NOMO-1 (cell line): ENCODE results near the gene TRIM73.
"Not testable (repeated sequence)": the region's sequence is repeated elsewhere in the genome, so short reads cannot be mapped to it uniquely, and the experiment has no call there.

Experiments used
- DNase-seq, 2 experiments: peaks; one replicate each; lab custom pipeline; 2025; ENCODE audit not compliant: unreplicated experiment in 2 of 2; lab: John Stamatoyannopoulos, UW

TRIM73 gene

DNA sequence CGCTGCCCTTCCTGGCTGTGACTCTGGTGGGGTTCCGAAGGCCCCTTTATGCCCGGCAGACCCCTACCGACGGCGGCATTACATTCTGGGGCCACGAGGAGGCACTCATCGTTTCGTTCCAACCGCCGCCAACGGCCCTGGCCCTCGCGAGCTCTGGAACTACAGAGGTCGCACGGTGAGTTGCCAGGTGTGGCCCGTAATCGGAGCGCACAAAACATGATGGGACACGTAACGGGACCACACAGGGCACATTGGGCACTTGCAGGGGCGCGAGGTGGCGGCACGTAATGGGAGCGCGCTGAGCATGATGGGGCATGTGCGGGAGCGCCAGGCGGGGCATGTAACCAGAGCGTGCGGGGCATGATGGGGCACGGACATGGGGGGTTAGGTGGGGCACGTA is at the start of gene TRIM73:
TSS of gene TRIM73 (plus strand) at position 301 of the 400 bp plus-strand sequence. CDS start 3,305 bp downstream, outside the sequence.
- DNase-seq: not testable (repeated sequence)

DNA sequence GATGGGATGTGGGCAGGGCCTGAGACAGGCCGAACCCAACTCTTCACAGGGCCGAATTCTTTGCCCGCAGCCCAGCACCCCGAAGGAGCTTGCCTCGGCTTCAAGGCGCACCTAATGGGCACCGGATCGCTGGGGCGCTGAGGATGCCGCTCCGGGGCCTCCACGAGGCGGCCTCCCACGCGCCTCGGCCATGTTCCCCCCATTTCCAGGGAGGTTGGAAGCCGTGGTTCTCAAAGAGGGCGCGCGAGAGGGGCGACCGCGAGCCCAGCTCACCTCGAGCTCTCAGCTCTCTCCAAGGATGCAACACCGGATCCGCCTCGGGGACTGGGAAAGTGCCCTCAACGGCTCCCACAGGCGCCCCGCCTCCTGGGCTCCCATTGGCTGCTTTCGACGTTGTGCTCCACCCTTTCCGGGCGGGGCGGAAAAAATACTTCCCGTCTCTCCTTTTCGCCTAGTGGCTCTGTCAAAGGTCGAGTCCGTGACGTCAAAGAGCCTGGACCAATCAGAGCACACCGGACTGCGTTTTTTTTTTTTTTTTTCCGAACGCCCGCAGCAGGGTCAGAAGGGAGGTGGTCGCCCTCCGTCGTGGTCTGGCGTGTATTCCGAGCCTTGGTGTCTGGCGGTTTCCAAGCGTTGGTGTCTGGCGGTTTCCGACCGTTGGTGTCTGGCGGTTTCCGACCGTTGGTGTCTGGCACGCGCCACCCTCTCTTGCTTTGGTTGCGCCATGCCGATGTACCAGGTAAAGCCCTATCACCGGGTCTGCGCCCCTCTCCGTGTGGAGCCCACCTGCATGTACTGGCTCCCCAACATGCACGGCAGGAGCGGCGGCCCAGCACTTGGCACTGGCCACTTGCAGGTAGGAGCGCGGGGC is 36.5 kb upstream of the TRIM73 start:
- DNase-seq: not testable (repeated sequence)

DNA sequence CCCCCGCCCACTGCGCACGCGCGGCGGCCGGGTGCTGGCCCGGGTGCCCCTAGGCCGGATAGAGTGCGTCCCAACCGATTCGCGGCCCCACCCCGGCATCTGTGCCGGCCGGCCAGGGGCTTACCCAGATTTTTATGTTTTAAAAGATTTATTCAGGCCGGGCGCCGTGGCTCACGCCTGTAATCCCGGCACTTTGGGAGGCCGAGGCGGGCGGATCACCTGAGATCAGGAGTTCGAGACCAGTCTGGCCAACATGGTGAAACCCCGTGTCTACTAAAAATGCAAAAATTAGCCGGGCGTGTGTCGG is 35.9 kb upstream of the TRIM73 start:
- DNase-seq: not testable (repeated sequence)

DNA sequence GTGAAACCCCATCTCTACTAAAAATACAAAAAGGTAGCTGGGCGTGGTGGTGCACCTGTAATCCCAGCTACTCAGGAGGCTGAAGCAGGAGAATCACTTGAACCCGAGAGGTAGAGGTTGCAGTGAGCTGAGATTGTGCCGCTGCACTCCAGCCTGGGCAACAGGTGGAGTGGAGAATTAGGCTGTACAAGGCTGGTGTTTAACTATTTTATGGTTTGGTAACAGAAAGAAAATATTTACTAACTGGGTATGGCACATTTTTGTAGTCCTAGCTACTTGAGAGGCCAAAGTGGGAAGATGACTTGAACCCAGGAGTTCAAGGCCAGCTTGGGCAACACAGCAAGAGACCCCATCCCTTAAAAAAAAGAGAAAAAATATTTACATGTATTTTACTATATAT is 31.4 kb upstream of the TRIM73 start:
- DNase-seq: not testable (repeated sequence)

DNA sequence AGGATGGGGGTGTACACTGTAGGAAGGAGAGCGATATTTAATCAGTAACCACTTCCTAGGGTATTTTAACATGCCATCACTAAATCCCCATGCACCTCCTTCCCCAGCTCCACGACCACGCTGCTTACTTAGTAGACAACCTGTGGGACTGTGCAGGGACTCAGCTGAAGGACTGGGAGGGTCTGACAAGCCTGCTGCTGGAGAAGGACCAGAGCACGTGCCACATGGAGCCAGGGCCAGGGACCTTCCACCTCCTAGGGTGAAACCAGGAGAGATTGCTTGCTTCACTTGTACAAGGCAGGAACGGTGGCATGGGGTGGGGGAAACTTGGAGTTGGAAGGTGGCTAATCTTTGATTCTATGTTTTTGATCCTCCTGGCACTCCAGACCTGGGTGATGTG is 28.8 kb upstream of the TRIM73 start:
- not testable (repeated sequence) for DNase-seq

DNA sequence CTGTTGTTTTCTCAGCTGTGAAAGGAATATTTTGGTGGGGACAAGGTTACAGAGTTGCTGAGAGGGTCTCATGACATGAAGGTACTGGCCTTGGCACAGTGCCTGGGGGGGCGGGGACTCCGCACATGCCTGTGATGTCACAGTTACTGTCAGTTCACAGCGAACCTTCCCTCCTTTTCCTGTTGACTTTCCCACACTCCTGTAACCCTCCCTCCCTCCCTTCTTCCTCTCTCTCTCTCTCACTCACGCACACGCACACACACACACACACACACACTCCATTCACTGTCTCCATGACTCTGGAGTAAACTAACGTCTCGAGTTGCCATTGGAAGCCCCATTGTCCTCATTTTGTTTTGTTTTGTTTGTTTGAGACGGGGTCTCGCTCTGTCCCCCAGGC is 28.1 kb upstream of the TRIM73 start:
- not testable (repeated sequence) for DNase-seq

DNA sequence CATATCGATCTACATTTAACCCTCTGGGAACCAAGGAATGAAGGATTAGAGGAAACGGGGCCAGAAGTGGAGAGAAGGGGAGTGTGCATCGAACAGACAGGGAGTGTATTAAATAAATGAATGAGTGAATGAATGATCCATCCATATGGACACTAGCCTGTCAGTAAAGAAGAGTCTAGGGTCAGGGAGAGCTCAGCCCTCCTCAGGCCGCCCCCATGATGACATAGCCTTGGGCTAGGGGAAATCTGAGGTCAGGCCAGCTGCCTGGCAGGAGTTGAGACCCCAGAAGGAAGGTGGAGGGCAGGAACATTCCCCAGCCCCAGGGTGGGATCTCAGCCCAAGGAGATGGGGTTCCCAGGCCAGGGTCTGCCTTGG is 21.3 kb upstream of the TRIM73 start:
- DNase-seq: not testable (repeated sequence)

DNA sequence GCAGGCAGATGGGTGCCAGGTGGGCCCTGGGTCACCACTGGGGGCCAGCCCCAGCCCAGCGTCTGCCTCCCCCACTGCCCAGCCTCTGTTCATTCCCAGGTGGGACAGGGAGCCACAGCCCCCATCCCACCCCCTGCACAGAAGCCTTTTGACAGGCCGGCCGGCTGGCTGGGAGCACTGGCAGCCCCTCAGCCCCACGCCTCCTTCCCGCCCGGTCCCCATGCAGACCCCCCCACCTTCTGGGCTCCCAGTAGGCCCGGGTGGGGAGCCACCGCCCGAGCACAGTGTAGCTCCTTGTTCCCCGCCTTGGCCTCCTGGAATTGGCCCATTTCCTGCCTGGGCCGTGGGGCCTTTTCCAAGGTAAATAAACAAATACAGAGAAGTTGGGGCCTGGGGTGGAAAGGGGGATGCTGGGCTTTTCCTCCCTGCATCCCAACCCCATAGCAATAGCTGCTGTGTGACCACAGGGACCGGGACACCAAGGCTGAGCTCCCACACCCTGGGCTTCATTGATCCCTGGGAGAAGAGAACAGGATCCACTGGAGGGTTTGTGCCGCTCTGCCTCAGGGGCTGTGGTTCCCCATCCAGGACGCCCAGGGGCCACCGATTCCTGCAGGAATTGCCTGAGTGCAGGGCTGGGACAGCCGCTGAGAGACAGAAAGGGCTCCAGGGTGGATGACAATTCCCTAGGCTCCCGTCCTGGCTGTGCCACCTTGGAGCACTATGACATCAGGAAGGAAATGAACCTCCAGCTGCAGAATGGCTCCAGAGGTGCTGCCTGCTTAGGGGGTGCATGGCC is 20.7 kb upstream of the TRIM73 start:
- not testable (repeated sequence) for DNase-seq

DNA sequence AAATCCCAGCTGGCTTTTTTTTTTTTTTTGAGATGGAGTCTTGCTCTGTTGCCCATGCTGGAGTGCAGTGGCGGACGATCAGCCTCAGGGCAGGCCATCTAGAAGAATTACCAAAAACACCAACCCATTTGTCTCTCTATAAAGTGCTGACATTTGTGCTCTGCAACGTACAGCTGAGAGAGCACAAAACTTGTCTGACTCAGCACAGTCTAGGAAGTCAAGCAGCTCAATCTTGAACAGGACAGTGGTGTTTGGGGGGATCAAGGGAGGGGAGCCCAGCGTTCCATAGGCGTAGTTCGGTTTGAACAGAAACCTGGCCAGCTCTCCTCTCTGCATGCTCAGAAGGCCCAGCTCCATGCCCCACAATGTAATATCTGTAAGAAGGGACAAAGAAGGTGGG is 2.2 kb upstream of the TRIM73 start:
- not testable (repeated sequence) for DNase-seq

DNA sequence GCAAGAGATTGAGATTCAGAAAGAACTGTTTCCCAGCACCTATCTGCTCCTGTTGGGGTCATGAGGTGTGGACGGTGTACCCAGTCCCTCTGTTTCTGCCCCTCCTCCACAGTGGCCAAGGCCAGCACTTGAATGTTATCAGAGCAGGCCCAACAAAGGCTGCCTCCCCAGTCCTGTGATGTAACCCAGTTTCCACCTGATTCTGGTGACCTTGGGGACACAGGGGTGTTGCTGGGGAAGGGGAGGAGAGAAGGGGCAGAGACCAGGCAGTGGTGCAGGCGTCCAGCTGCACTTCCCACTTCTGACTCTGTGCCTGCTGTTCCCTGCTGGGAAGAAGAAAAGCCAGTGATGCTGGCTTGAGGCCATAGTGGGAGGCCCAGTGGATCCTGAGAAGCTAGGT is 2.4 kb downstream of the TRIM73 start:
- not testable (repeated sequence) for DNase-seq

DNA sequence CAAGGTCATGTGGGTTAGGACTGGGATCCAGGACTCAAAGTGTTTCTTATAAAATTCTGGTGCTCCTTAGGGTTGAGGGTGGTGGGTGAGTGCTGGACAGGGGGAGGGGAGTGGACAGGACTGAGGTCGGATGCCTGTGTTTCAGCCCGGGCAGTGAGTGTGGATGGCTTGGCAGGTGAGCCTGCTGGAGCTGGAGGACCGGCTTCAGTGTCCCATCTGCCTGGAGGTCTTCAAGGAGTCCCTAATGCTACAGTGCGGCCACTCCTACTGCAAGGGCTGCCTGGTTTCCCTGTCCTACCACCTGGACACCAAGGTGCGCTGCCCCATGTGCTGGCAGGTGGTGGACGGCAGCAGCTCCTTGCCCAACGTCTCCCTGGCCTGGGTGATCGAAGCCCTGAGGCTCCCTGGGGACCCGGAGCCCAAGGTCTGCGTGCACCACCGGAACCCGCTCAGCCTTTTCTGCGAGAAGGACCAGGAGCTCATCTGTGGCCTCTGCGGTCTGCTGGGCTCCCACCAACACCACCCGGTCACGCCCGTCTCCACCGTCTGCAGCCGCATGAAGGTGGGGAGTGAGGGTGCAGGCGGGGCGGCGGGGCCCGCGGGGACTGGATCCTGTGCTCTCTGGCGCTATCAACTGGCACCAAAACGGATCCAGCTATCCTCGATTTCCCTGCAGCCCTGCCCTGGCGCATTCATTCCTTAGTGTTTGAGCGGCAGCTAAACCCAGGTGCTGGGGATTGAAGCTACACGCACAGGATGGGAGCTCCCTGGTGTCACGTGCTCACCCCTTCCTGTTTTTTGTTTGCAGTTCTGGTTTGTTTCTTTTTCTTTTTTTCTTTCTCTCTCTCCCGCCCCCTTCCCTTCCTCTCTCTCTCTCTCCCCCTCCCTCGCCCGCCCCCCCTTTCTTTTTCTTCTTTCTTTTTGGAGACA is 3.6 kb downstream of the TRIM73 start:
- DNase-seq: not testable (repeated sequence)

DNA sequence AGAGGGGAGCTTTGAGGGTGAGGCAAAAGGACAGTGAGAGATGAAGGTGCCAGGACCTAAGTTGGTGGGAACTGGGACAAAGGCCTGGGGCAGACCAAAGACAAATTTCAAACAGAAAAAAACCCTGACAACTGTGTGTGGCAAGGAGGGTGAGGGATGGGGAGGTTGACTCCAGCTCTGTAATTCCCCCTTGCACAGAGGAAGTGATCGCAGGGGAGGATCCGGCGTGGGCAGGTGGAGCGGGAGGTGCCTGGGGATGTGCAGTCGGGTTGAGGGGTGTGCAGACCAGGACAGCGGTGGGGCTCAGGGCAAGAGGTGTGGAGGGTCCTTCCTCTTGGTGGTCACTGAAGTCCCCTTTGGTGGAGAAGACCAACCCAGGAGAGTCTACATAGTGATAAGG is 5.1 kb downstream of the TRIM73 start:
- not testable (repeated sequence) for DNase-seq

DNA sequence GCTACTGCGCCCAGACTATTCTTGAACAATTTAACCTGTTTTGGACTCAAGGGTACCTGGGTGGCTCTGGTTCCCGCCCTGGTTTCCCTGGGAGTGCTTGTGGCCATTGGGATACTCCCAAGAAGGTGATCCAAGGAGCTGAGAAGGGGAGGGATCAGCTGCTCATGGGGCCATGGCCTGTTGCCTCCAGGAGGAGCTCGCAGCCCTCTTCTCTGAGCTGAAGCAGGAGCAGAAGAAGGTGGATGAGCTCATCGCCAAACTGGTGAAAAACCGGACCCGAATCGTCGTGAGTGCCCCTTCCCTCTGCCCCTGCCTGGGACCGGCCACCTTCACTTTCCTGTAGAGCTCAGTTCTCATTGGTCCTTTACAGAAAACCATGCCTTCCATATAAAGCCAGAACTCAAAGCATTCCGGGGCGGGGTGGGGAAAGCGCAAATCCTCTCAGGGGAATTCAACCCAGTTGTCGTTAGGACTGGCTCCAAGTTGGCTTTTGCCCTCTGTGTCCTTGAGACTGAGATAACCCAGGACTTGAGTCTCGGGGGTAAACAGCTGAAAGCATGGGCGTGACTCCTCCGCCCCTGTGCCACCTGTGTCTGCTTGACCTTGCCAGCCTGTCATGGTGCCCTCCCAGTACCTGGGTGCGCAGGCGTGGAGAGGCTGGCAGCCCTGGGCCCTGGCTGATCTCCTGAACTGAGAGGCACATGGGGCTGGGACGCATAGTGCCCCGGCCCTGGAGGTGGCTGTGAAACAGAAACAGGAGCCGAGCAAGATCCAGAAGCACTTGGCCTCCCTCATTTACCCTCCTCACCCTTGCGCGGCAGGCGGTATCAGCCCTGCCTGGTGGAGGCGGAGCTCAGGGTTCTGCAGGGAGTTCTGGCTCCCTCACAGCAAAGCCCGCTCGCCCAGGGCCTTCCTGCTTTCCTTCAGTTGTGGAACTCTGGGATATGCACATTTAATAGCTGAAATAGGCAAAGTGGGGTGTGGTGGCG is 8.3 kb downstream of the TRIM73 start:
- DNase-seq: not testable (repeated sequence)

DNA sequence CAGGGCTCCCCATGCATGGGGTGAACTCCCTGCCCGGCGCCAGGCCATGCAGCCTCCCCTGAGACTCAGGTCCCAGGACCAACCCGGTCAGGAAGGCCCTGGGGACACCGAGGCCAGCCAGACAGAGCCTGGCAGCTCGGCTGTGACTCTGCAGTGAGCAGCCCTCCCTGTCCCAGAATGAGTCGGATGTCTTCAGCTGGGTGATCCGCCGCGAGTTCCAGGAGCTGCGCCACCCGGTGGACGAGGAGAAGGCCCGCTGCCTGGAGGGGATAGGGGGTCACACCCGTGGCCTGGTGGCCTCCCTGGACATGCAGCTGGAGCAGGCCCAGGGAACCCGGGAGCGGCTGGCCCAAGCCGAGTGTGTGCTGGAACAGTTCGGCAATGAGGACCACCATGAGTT is 9.2 kb downstream of the TRIM73 start:
- not testable (repeated sequence) for DNase-seq

DNA sequence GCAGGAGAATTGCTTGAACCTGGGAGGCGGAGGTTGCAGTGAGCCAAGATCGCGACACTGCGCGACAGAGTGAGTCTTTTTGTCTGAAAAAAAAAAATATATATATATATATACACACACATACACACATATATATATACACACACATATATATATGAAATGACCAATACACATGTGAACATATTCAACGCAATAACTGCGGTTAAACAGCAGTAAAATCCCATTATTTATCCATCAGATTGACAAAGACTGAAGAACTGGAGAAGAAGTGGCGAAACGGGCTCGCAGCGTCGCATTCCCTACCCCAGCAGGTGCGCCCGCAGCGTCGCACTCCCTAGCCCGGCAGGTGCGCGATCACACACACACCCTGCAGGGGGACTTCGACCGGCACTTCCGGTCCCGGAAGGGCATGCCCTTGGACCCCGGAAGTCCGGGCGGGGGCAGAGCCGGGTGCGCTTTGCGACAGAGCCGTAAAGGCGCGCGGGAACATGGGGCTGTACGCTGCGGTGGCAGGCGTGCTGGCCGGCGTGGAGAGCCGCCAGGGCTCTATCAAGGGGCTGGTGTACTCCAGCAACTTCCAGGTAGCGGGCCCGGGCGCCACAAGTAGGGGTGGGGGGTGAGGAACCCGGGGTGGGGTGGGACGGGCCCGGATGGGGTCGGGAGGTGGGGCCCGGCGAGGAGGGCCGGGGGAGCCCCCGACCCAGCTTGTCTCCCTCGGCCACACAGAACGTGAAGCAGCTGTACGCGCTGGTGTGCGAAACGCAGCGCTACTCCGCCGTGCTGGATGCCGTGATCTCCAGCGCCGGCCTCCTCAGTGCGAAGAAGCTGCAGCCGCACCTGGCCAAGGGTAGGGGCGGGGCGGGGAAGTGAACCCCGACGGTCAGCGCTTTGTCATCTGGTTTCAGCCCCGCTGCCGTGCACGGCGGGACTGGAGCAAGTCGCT is 14.7 kb downstream of the TRIM73 start:
- not testable (repeated sequence) for DNase-seq

DNA sequence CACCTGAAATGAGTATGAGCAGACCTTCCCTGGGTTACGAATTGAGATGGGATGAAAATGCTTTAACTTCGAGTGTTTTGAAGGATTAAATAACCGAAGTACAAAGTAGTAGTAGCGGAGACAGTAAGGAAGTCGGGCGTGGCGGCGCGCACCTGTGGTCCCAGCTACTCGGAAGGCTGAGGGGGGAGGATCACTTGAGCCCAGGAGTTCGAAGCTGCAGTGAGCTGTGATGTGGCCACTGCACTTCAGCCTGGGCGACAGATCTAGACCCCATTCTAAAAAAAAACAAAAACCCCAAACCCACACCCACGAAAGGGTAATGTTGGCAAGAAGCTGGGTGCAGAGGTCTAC is 15.4 kb downstream of the TRIM73 start:
- not testable (repeated sequence) for DNase-seq

DNA sequence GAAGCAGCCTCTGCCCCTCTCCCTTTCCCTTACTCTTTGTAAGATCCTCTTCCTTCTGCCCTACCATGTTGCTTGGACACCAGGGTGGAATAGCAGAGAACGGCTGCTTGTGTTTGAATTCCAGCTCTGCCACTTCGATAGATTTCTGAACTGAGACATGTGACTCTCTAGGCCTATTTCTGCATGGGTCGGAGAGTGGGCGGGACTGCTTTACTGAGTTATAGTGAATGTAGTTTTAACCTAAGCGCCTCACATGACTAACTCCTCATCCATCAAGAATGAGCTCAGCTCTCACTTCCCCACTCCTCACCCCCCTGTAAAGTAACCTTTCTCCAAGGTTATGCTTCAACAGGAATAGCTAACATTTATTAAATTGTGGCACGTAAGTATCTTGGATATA is 18.8 kb downstream of the TRIM73 start:
- DNase-seq: not testable (repeated sequence)

DNA sequence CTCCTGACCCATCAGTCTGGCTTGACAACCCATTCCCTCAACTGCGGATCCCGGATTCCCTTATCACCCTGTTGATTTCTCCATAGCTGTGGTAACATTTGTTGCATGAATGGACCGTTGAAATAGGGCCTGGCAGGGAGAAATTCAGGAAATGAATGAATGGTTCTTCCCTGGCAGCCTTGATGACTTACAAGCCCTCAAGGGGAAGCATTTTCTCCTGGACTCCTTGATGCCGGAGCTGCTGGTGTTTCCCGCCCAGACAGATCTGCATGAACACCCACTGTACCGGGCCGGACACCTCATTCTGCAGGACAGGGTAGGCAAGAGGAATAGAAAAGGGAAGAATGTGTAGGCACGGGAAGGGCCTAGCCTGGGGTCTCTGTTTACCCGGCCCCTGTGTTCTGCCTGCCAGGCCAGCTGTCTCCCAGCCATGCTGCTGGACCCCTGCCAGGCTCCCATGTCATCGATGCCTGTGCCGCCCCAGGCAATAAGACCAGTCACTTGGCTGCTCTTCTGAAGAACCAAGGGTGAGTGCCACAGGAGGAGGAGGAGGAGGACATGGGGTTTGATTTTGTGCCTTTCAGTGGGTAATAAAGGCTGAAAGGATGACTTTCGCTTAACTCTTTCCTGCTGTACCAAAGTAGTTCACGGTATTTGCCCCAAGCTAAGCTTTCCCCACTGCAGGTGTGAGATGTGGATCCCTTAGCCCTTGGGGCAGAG is 19.4 kb downstream of the TRIM73 start:
- not testable (repeated sequence) for DNase-seq
